ENCODE results near the gene XXYLT1.

The XXYLT1 gene

DNA sequence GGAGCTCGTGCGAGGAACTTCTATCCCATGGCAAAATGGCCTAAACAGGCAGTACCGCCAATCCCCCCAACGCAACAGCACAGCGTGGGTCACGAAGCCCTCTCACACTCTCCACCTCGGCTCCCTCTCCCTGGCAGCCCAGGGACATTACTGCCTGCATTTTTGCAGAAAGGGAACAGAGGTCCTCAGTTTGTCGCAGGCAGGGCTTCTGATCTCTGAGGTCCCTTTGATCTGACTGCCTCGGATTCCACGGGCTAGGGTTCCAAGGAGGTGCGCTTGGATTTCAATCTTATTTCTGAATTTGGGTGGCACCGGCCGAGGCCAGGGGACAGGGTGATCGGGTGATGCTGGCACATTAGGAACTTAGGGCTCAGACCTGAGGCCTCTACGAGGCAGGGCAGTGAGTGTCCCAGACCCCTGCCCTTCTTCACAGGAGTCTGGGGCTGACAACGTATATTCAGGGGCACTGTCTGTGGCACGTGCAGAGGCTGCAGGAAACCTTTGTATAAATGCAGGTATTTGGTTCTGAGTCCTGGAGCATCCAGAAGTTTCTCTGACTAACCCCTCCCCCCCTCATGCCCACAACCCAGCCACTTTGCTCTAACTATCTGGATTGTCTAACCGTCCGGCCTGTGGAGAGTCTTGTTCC is 197.9 kb downstream of the XXYLT1 start:
- DNase-seq: no peak

DNA sequence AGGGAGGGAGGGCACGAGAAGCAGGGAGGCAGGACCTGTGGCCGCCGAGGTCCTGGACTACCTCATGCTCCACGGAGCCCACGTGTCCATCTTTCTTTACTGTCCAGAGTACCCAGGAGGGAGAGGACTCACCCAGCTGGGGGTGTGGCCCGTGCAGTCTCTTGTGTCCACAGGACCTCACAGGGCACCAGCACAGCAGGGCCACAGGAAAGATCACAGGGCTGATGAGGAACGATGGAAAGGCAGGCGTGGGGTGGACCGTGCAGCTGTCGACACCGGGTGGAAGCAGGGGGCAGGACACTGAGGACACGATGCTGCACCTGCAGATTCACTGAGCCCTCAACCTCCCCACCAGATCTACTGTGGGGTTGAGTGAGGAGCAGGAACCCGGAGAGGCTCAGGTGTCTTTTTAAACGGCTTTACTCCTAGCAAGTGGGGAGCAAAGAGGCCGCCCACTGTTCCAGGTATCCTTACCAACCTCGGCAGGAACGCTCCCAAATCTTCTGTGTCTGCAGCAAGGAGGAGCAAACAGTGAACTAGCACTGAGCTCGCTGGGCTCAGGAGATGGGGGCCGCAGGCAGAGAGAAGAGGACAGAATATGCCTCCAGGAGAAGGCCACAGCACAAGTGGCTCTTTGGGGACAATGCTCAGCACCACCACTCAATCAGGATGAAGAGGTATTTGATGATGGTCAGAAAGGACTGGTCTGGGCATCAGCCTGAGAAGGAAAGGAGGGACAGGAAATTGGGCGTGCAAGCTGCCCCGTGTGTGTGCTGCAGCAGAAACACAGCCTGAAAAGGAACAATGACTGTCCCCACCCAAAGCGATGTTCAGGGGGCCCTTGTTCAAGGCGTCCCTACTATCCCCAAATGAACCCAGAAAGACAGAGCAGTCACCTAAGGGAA is 198.8 kb downstream of the XXYLT1 start:
- no peak for DNase-seq

DNA sequence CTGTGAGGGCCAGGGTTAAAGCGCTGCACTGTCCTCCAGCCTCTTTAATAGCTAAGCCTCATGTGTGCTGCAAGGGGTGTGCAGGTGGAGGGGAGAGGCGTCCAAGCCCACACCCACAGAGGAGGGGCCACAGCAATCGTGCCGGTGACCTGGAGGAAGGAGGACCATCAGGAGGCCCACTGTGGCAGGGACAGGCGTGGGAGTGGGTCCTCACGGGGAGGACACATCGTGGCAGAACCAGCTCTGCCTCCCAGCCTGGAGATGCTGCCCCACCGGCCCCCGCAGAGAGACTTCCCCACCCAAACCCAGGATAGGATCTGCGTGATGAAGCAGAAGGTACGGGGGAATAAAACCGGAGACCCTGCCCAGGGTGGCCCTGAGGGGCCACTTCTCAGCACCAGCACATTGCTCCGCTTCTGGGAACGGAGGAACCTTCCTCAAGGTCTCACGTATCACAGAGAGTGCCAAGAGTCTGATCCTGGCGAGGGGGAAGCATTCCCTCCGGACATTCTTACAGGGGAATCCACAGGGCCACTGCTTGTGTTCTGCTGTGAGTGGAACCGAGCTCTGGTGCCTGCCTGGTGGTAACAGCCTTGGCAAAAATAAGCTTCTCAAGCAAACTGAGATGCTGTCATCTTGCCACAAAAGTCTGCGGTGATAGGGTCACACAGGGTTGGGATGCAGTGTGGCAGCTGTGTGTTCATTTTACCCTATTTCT is 199.8 kb downstream of the XXYLT1 start:
- no peak for DNase-seq

DNA sequence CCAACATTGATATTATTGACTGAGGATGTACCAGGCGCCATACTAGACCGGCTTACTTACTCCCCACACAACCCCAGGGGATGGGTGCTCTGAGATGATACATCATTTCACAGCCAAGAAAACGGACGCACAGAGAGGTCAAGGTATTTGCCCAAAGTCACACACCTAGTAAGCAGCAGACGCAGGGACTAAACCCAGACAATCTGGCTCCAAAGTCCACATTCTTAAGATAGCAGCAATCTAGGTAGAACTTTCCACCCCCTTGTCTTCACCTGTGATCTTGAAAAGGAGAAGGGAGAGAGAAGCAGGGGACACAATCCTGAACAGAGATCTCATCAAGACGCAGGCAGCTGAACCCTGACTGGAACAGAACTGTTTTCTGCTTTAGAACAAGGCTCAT is 200.6 kb downstream of the XXYLT1 start:
- DNase-seq: no peak

DNA sequence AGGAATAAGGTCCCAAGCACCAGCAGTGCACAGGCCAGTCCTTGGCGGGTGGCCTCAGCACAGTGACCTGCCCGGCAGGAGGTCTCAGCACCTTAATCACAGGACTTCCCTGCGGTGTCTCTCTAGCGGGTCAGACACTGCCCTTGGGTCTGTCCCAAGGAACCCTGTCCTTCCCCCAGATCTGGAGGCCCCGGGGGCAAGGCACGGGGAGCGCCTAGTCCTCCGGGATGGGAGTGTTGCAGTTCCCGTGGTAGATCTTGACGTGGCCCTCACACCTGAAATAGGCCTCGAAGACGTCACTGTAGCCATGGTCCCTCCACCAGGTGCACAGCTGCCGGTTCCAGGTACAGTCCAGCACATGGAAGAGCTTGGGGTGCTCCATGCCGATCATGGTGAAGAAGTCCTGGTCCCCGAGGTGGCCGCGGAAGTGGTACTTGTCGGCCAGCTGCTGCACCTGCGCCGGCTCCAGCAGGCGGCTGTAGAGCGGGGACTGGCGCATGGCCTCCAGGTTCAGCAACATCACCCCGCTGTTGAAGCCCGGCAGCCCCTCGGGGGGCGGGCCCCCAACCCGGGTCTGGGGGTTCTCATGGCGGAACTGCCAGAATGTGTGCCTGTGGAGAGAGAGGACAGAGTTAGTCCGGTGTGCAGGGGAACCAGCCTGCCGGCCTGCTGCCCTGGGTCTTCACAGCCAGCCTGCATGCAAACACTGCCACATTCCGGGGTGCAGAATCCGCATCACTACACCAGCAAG is 201.3 kb downstream of the XXYLT1 start:
- no peak for DNase-seq

DNA sequence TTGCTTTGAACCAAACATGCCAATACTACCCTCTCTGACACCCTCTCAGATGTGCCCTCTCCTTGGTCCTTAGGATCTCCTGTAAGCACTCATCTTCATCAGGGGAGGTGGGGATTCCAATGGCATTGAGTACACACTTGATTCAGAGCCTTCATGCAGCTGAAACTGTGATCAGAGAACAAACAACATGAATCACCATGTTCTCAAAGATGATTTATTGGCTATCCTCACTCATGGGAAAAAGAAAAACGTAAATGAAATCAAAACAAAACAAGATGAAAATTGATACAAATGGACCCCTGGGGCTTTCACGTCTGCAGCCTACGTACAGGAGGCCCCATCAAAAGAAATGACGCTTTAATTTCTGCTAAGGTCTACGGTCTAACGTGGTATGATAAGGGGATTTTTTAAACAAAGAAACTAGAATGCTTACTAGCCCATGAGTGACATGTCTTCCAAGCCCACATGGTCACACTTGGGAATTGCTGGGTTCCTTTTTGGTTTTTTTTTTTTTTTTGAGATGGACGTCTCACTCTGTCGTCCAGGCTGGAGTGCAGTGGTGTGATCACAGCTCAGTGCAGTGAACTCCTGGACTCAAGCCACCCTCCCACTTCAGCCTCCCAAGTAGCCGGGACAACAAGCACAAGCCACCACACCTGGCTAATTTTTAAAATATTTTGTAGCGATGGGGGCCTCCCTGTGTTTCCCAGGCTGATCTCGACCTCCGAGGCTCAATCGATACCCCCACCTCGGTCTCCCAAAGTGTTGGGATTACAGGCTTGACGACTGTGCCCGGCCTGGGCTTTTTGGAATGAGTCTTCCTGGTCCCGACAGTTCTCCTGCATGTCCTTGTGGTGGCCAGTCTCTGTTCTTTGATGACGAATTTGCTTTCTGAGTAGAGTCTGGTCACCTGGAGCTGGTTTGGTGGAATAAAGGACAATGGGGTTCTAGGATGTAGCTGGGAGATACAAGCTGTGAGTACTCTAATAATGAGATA is 202.6 kb downstream of the XXYLT1 start:
- no peak for DNase-seq

DNA sequence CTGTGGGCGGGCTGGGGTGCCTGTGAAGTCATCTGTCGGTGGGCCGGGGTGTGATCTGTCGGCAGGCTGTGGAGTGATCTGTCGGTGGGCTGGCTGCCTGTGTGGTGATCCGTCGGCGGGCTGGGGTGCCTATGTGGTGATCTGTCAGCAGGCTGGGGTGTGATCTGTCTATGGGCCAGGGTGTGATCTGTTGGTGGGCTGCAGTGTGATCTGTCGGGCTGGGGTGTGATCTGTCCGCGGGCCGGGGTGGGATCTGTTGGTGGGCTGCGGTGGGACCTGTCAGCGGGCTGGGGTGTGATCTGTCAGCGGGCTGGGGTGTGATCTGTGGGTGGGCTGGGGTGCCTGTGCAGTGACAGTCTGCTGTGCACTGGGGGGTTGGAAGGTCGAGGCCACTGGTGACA is 204.5 kb downstream of the XXYLT1 start:
- DNase-seq: no peak

DNA sequence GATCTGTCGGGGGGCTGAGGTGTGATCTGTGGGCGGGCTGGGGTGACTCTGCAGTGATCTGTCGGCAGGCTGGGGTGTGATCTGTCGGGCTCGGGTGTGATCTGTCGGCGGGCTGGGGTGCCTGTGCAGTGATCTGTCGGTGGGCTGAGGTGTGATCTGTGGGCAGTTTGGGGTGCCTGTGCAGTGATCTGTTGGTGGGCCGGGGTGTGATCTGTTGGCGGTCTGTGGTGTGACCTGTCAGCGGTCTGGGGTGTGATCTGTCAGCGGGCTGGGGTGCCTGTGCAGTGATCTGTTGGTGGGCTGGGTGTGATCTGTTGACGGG is 205.1 kb downstream of the XXYLT1 start:
- DNase-seq: no peak

DNA sequence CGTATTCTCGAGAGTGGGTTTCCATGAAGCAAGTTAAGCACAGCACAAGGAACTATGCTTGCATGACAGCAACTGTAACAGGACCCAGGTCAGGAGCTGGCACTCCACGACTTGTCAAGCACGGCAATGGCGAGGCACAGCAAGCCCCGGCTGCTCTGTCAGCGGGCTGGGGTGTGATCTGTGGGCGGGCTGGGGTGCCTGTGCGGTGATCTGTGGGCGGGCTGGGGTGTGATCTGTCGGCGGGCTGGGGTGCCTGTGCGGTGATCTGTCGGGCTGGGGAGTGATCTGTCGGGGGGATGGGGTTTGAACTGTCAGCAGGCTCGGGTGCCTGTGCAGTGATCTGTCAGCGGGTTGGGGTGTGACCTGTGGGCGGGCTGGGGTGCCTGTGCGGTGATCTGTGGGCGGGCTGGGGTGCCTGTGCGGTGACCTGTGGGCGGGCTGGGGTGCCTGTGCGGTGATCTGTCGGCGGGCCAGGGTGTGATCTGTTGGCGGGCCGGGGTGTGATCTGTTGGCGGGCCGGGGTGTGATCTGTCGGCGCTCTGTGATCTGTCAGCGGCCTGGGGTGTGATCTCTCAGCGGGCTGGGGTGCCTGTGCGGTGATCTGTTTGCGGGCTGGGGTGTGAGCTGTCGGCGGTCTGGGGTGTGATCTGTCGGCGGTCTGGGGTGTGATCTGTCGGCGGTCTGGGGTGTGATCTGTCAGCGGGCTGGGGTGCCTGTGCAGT is 205.7 kb downstream of the XXYLT1 start:
- DNase-seq: no peak

DNA sequence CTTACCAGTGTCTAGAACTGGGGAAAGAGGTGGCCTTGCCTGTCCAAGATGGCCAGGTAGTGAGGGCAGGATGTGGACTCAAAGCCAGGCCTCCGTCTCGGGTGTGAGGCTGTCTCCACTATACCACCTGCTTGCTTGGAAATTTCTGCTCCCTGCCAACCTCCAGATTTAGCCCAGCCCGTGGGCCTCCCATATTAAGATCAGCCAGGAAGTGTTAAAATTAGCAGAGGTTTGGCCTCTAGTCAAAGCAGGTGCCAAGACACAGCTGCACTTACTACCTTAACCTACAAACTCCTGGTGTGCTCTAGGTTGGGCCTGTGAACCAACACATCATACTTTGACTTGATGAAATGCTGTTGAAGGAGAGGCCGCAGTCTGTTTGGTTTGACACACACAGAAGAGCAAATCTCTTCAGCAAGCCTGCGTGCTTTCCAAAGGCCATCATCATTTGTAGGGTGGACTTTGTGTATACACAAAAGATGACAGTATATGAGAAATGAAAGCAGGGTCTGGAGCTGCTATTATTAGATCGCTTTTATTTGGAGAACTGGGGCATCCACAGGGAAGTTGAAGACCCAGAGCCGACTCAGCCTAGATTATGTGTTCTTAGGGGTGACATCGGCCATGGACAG is 206.5 kb downstream of the XXYLT1 start:
- DNase-seq: no peak

DNA sequence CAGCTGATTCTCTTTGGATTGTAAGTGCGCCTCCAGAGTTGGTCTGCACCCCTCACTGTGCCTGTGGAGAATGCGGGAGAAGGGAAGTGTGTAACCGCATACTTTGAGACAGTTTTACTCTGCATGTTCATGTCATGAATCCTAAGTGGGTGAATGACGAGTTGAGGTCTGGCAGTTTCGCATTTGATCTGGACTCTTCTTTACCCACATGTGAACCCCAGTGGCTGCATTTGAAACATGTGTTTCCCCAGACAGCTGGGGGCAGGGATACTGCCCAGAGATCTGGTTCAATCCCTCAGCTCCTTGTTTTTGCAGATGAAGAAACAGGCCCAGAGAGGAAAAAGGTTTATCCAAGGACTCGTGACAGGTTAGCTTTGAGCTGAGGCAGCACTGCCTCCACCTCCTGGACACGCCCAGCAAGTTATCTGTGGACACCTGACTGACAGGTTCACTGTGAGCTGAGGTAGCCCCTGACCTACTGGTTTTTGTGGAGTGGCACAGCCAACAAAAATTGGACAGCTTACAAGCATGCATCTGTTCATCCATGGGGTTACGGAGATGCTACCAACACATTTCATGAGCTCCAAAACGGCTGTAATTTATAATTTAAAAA is 207.3 kb downstream of the XXYLT1 start:
- no peak for DNase-seq

DNA sequence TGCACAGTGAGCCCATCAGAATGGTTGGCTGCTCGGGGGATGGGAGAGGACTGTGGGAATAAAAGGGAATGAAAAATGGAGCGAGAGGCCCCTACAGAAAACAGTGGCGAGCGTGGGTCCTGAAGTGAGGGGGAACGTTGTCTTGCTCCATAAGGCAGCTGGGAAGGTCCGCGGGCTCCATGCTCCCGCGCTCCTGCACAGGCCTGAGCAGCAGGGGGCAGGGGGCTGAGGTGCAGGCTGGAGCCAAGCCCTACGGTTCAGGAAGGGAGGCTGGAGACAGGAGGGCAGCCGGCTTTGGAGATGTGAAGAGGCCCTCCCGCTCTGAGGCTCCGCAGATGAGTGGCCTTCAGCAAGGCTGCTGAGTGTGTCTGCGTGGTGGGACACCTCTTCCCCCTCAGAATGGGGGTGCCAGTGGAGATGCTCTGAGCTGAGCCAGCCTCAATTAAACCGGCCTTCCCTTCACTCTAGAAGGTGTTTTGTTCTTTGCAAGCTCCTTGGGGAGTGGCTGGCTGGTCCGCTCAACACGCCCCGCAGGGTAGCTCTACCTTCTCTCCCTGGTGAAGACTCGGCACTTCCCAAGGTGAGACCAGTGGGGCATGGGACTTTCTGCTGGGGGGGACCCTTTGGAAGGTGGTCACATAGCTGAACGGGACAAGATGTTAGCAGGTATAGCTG is 208.0 kb downstream of the XXYLT1 start:
- DNase-seq: no peak

DNA sequence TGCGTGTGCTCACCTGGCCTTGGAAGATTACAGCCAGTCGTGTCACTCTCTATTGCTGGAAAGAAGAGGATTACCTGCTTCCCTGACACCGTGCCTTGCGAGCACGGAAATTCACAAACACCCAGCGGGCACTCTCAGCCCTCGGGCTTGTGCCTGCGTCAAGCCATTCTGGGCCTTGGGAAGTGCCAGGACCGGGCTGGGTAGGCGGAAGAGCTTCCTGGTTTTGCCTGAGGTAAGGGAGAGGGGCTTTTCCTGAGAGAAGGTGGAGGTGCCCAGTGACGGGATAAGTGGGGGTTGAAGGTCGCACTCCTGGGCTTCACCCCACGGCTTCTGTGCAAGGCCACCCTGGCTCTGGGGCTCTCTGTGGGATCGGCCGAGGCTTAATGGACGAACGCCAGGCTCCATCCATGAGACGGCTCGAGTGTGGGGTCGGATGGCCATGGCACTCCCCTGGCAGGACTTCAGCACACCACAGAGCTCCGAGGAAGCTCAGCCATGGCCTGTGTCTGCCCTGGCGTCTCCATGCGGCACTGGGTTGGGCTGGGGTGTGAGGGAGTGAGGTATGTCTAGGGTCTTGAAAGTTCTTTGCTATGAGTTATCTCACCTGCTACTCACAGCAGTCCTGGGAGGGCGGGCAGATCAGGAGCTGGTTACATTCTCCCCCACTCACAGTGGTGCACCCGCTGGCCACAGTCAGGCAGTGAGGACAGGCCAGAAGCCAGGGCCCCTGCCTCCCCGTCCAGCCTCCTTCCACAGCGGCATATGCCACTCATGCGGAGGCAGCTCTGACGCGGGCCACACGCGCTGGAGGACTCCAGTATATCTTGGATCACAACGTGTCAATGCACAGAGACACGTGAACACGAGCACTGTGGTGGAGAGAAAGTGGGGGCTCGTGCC is 209.0 kb downstream of the XXYLT1 start:
- no peak for DNase-seq

DNA sequence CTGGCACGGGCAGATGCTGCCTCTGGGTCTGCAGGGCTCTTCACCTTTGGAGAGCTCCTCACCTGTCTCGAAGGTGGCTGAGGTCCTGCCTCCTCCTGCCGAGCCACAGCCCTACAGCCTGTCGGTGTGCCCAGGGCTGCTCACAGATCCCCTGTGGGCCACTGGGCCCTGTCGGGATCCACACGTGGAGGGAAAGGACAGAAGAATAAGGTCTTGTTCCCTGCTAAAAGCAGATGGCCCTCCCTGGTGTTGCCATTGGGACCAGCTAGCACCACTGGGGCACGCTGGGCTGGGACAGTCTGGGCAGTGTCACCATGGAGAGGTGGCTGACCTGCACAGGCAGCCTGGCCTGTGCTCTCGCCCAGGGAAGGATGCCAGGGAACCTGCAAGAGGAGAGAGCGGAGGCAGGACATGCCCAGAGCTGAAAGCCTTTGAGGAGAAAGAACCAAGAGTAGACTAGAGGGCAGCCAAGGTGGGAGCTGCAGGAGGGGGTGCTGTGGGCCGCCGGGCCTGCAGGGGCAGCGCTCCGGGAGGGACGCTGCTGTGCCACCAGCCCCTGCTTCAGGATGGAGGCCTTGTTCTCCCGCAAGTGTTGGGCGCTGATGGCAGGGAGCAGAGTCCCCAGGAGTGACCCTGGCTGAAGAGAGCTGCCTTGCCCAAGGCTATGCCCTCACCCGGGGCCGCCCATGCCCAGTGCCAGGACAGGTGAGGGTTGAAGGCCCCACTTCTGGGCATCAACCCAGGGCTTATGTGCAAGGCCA is 210.2 kb downstream of the XXYLT1 start:
- DNase-seq: no peak

DNA sequence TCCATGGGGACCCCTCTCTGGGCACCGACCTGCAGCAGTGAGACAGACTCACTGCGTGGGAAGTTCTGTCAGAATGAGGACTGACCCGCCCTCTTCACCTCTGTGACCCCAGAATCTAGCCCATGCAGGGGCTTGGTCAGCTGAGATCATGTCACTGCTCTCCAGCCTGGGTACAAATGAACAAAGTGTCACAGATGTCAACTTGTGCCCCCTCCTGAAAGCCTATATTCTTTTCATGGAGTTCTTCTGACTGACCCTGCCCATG is 210.8 kb downstream of the XXYLT1 start:
- DNase-seq: no peak

DNA sequence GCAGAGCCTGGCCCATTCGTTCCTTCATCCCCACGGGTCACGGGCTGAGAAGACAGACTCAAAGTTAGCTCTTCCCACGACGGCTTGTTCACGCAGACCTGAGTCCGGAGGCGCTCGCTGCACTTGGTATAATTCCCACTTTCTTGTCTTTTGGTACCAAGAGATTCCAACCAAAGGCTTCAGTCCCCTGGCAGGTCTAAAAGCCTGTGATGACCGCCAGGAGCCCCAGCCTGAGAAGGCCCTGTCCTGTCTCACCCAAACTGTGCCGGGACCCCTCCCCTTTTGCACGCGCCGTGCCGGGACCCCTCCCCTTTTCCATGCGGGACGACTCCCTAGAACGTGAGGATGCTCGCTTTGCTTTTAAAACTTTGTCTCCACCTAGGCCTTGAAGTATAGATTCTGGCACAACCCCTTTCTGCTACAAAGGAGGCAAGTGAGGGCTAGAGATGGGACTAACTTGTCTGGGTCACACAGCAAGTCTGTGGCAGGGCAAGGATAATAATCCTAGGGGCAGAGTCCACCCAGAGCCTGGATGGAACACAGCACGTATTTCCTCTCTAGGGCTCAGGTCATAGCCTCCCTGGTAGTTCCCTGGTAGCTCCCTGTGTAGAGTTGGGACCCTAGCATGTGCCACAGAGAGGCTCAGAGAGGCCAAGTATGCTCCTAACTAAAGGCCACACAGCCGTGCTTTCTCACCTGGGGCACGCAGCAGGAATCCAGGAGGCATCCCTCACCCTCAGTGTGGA is 211.3 kb downstream of the XXYLT1 start:
- no peak for DNase-seq

DNA sequence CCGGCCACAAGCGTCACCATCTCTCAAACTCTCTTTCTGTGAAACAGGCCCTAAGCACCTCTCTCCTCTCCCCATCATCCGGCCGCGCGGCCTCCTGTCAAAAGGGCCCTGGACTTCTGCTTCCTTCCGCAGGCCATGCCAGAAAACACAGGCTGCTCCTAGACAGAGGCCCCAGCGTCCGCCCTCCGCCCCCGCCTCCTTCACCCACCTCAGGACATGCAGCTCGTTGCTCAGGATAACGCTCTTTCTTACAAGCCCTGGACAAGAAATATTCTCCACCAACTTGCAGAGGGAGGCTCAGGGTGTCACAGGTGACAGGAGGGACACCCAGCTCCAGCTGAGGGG is 212.0 kb downstream of the XXYLT1 start:
- no peak for DNase-seq

All from activated effector memory CD4-positive, alpha-beta T cell treated with Interleukin-2 at 50 U/mL for 16 hours (primary cell).